Measurements from ENCODE around the gene KCNA10. TPM values are rescaled to one million over a fixed set of nuclear protein-coding genes. Genes with fewer than 3 reads are reported as not detected.

The KCNA10 gene
- total and polyA plus RNA-seq, 4 donors = not detected

DNA sequence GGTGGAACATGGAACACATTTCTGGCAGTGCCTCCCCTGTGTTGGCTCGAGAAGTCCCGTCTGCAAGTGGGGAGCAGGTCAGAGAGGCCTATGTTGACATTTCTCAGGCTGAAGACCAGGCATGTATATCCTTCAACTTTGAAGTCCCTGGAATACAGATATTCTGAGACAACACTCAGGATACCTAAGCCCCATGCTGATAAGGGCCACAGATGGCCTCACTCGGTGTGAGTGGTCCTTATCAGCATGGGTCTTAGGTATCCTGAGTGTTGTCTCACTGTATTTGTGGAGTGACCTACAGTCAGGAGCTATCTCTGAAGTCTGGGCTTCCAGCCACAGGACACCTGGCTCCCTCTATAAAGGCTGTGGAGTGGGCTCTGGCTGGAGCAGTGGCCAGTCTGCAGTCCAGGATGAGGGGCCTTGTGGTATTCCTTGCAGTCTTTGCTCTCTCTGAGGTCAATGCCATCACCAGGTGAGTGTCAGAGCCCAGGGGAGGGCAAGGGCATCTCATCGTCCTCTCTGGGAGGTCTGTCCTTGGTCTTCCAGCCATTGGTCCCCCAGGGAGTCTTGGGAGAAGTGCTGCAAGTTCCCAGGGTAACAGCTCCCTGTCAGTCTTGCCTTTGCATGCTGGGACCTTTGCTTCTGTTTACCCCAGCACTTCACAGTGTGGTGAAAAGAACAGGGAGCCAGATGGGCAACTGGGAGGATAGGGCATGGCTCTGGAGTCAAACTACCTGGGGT is 38.4 kb downstream of the KCNA10 start:
- no peaks in the 10 kb centered on the region for H3K36me3 ChIP-seq (ENCODE audit: control insufficient read depth in 1 of 2, insufficient read depth in 2 of 2, low read length in 1 of 2)
- intact Hi-C loops (cut with DNase I) = no loop called here
- no peak overlapping the region for H3K4me3 ChIP-seq (ENCODE audit: low read length in 2 of 2)
- H3K9me3 ChIP-seq (ENCODE audit: control insufficient read depth, low read length) = no peaks in the 10 kb centered on the region
- no peak overlapping the region for H3K27ac ChIP-seq (ENCODE audit: low read depth in 1 of 2, low read length in 2 of 2)
- H3K27me3 ChIP-seq (ENCODE audit: control insufficient read depth in 1 of 2, insufficient read depth in 2 of 2, low read length in 1 of 2) = no peaks in the 10 kb centered on the region
- WGBS, 2 donors = 70 to 73% methylated on average over 4 of the region's 4 CpGs
- no peaks in the 10 kb centered on the region for H3K4me1 ChIP-seq (ENCODE audit: control insufficient read depth in 1 of 2, insufficient read depth in 2 of 2, low read length in 2 of 2)
- no peak for DNase-seq
- ATAC-seq (ENCODE audit: low FRiP score) = no peak

DNA sequence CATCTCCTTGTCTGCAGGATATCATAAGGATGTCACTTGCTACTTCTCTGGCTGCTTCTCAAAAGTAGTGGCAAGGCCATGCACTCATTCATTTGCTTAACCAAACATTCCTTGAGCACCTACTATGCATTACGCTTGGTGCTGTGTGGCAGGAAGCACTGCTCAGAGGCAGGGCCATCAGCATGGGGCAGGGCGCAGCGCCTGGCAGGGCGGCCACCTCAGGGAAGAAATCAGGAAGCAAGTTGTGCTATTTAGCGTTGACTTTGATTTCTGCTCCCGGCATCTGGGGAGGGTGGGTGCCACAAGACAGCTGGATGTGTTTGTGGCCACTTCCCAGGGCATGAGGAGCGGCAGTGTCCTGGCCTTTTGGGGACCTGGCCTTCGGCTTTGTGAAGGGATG is 40.1 kb downstream of the KCNA10 start:
- H3K27me3 ChIP-seq (ENCODE audit: control insufficient read depth in 1 of 2, insufficient read depth in 2 of 2, low read length in 1 of 2) = no peaks in the 10 kb centered on the region
- ATAC-seq (ENCODE audit: low FRiP score) (no peak), DNase-seq (no peak)
- WGBS, 2 donors = 92 to 93% methylated on average over 8 of the region's 8 CpGs
- H3K4me3 ChIP-seq (ENCODE audit: low read length in 2 of 2) = no peak overlapping the region
- H3K9me3 ChIP-seq (ENCODE audit: control insufficient read depth, low read length) = no peaks in the 10 kb centered on the region
- H3K27ac ChIP-seq (ENCODE audit: low read depth in 1 of 2, low read length in 2 of 2) = no peak overlapping the region
- H3K36me3 ChIP-seq (ENCODE audit: control insufficient read depth in 1 of 2, insufficient read depth in 2 of 2, low read length in 1 of 2) = no peaks in the 10 kb centered on the region
- no peaks in the 10 kb centered on the region for H3K4me1 ChIP-seq (ENCODE audit: control insufficient read depth in 1 of 2, insufficient read depth in 2 of 2, low read length in 2 of 2)
- intact Hi-C loops (cut with DNase I) = no loop called here

DNA sequence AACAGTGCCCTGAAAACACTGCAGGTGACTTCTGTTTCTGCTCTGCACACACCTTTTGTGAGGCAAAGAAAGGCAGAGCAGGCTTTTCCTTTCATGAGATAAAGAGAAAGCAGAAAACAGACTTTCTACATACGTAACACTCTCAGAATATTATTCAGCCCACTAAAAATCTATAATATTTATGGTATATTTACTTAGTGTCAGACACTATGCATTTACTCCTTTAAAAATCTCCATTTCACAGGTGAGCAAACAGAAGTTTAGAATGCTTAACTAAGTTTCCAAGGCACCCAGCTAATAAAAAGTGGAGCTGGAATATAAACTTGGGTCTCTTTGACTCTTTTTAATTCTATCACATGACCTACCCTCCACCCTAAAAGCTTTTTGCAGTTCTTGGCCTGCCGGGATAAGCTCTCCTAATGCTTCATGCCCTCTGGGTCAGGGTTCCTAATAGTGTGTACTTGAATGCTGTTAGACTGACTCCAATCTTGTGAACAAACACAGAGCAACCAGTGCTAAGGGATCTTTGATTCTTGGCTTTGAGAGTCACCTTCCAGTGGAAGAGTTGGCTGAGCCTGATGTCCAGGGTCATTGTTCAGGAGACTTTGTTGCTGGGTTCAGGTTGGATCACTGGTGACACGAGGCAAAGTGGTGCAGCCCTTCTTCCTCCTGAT is 40.9 kb downstream of the KCNA10 start:
- H3K4me1 ChIP-seq (ENCODE audit: control insufficient read depth in 1 of 2, insufficient read depth in 2 of 2, low read length in 2 of 2) = no peaks in the 10 kb centered on the region
- H3K36me3 ChIP-seq (ENCODE audit: control insufficient read depth in 1 of 2, insufficient read depth in 2 of 2, low read length in 1 of 2) = no peaks in the 10 kb centered on the region
- intact Hi-C loops (cut with DNase I) = no loop called here
- H3K27ac ChIP-seq (ENCODE audit: low read depth in 1 of 2, low read length in 2 of 2) = no peak overlapping the region
- H3K4me3 ChIP-seq (ENCODE audit: low read length in 2 of 2) = no peak overlapping the region
- no peaks in the 10 kb centered on the region for H3K27me3 ChIP-seq (ENCODE audit: control insufficient read depth in 1 of 2, insufficient read depth in 2 of 2, low read length in 1 of 2)
- DNase-seq = no peak
- WGBS, 2 donors = 91 to 95% methylated on average over 3 of the region's 3 CpGs
- no peak for ATAC-seq (ENCODE audit: low FRiP score)
- H3K9me3 ChIP-seq (ENCODE audit: control insufficient read depth, low read length) = no peaks in the 10 kb centered on the region

DNA sequence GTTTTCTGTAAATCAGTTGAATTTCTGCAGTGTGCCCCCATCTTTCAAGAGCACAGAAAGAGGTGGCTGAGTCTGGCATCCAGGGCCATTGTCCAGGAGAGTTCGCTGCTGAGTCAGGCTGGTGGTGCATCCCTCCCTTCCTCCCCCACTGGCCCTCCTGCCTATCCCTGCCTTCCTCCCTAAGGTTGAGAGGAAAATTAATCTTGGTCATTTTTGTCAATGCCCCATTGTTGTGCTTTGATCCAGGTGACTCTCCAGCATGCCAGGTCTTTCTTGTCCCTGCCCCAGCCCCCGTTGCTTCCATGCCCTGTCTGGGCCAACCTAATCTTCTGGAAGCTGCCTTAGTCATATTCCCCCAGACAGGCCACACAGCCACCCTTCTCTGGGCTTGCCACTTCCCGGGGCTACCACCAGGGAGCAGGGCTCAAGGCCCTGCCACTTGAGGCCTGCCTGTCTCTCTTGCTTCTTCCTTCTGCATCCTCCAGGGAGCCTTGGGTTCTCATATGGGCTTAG is 41.5 kb downstream of the KCNA10 start:
- 80 to 81% methylated on average over 3 of the region's 3 CpGs for WGBS, 2 donors
- intact Hi-C loops (cut with DNase I) = no loop called here
- Histone ChIP-seq H3K9me3 (ENCODE audit: control insufficient read depth, low read length) (no peaks in the 10 kb centered on the region), H3K27me3 (ENCODE audit: control insufficient read depth in 1 of 2, insufficient read depth in 2 of 2, low read length in 1 of 2) (no peaks in the 10 kb centered on the region), H3K4me1 (ENCODE audit: control insufficient read depth in 1 of 2, insufficient read depth in 2 of 2, low read length in 2 of 2) (no peaks in the 10 kb centered on the region), H3K36me3 (ENCODE audit: control insufficient read depth in 1 of 2, insufficient read depth in 2 of 2, low read length in 1 of 2) (no peaks in the 10 kb centered on the region), H3K4me3 (ENCODE audit: low read length in 2 of 2) (no peak overlapping the region), H3K27ac (ENCODE audit: low read depth in 1 of 2, low read length in 2 of 2) (no peak overlapping the region)
- ATAC-seq (ENCODE audit: low FRiP score) (no peak), DNase-seq (no peak)

DNA sequence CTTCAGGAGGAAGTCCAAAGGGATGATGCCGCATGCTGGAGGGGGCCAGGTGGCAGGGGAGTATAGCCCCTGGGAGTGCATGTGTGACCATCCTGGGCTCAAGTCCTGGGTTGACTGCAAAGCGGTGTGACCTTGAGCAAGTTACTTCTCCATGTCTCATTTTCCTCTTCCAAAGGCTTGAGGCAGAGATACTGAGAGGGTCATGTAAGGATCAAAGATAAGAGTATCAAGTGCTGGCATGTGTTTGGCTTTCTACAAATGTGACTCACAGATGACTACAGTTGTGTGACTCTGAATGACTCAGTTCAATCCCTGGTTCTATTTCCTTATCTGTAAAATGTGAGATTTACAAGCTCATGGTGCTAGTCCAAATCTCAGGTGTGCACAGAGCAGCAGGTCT is 41.9 kb downstream of the KCNA10 start:
- H3K4me3 ChIP-seq (ENCODE audit: low read length in 2 of 2) = no peak overlapping the region
- H3K9me3 ChIP-seq (ENCODE audit: control insufficient read depth, low read length) = no peaks in the 10 kb centered on the region
- ATAC-seq (ENCODE audit: low FRiP score) = no peak
- DNase-seq = peak in 1 of 2 donors; percentile 57
- intact Hi-C loops (cut with DNase I) = no loop called here
- no peak overlapping the region for H3K27ac ChIP-seq (ENCODE audit: low read depth in 1 of 2, low read length in 2 of 2)
- no peaks in the 10 kb centered on the region for H3K36me3 ChIP-seq (ENCODE audit: control insufficient read depth in 1 of 2, insufficient read depth in 2 of 2, low read length in 1 of 2)
- H3K4me1 ChIP-seq (ENCODE audit: control insufficient read depth in 1 of 2, insufficient read depth in 2 of 2, low read length in 2 of 2) = no peaks in the 10 kb centered on the region
- WGBS, 2 donors = 85% methylated on average over 2 of the region's 2 CpGs
- H3K27me3 ChIP-seq (ENCODE audit: control insufficient read depth in 1 of 2, insufficient read depth in 2 of 2, low read length in 1 of 2) = no peaks in the 10 kb centered on the region

DNA sequence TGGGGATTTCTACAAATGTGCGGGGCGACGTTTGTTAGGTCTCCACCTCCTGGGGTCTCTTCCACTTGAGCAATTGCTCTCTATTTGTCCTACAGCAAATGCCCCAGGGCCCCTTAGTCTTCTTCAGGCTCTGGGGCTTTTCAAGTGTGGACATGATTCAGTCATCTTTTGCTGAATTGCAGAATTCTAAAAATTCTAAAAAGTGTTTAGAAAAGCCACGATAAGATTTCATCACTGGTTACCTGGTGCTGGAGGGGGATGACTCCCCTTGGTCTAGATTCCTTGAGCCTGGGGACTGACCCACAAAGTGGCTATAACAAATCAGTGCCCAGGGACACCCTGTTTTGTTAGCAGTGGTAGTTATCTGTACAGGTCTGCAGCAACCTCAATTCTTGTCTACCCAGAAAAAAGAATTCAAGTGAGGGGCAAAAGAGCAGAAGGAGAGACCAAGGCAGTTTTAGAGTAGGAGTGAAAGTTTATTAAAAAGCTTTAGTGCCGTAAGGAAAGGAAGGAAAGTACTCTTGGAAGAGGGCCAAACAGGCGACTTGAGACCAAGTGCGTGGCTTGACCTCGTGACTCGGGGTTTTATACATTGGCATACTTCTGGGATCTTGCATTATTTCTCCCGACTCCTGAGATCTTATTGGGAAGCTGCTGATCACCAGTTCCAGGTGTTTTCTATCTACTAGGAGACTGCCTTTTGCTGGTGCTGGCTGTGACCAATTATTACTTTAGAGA is 42.8 kb downstream of the KCNA10 start:
- Histone ChIP-seq H3K4me3 (ENCODE audit: low read length in 2 of 2) (no peak overlapping the region), H3K36me3 (ENCODE audit: control insufficient read depth in 1 of 2, insufficient read depth in 2 of 2, low read length in 1 of 2) (no peaks in the 10 kb centered on the region), H3K27ac (ENCODE audit: low read depth in 1 of 2, low read length in 2 of 2) (no peak overlapping the region), H3K9me3 (ENCODE audit: control insufficient read depth, low read length) (no peaks in the 10 kb centered on the region), H3K4me1 (ENCODE audit: control insufficient read depth in 1 of 2, insufficient read depth in 2 of 2, low read length in 2 of 2) (no peaks in the 10 kb centered on the region), H3K27me3 (ENCODE audit: control insufficient read depth in 1 of 2, insufficient read depth in 2 of 2, low read length in 1 of 2) (no peaks in the 10 kb centered on the region)
- intact Hi-C loops (cut with DNase I) = no loop called here
- DNase-seq = peak; percentile 30 to 33
- 63 to 69% methylated on average over 10 of the region's 10 CpGs for WGBS, 2 donors
- ATAC-seq (ENCODE audit: low FRiP score) = no peak

DNA sequence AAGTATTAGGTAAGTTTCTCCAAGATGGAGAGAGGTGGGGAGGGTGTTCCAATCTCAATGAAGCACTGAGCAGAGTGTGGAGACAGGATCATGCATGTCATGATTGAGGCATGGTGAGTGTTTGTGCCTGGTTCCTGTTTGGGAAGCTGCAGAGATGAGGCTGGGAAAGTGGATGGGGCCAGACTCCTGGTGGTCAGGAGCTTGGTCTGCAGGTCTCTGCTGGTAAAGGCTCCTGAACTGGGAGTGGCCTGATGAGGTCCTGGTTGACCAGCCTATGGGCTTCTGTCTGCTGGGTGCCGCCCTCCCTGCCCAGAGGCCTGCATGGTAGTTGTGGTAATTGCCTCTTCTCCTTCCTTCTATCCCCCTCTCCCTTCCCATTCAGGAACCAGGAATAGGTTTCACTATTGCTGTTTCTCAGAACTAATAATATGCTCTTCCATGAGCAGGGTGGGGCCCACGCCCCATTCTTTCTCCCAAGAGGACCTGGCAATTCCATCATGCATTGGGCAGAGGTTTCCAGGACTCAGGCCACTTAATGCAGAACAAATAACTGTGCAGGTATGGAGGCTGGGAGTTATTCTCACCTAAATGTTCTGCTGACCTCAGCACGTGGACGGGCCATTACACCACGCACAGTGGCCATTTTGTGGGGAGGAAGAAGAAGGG is 43.5 kb downstream of the KCNA10 start:
- Histone ChIP-seq H3K4me3 (ENCODE audit: low read length in 2 of 2) (no peak overlapping the region), H3K36me3 (ENCODE audit: control insufficient read depth in 1 of 2, insufficient read depth in 2 of 2, low read length in 1 of 2) (no peaks in the 10 kb centered on the region), H3K27ac (ENCODE audit: low read depth in 1 of 2, low read length in 2 of 2) (no peak overlapping the region), H3K9me3 (ENCODE audit: control insufficient read depth, low read length) (no peaks in the 10 kb centered on the region), H3K27me3 (ENCODE audit: control insufficient read depth in 1 of 2, insufficient read depth in 2 of 2, low read length in 1 of 2) (no peaks in the 10 kb centered on the region), H3K4me1 (ENCODE audit: control insufficient read depth in 1 of 2, insufficient read depth in 2 of 2, low read length in 2 of 2) (no peaks in the 10 kb centered on the region)
- ATAC-seq (ENCODE audit: low FRiP score) (no peak), DNase-seq (peak; percentile 20 to 43)
- intact Hi-C loops (cut with DNase I) = no loop called here
- WGBS, 2 donors = 94% methylated on average over 5 of the region's 5 CpGs

DNA sequence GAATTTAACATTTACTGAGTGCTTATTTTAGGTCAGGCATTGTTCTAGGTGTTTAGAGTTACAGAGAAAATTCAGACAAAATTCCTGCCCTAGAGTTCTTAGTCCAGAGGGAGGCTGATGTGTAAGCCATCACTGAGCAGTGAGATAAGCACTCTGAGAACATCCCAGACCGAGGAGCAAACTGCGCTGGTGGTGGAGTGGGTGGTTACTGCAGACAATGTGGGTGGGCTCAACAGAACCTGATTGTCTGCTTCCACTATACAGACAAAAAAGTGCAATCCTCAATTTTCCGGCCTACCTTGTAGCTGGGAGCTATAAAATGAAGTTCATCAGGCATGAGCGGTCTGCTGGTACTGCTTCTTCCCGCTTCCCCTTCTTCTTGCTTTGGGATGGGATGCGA is 44.5 kb downstream of the KCNA10 start:
- H3K27ac ChIP-seq (ENCODE audit: low read depth in 1 of 2, low read length in 2 of 2) = no peak overlapping the region
- no peaks in the 10 kb centered on the region for H3K4me1 ChIP-seq (ENCODE audit: control insufficient read depth in 1 of 2, insufficient read depth in 2 of 2, low read length in 2 of 2)
- no peaks in the 10 kb centered on the region for H3K36me3 ChIP-seq (ENCODE audit: control insufficient read depth in 1 of 2, insufficient read depth in 2 of 2, low read length in 1 of 2)
- no peak overlapping the region for H3K4me3 ChIP-seq (ENCODE audit: low read length in 2 of 2)
- peak in 1 of 2 donors; percentile 15 for DNase-seq
- ATAC-seq (ENCODE audit: low FRiP score) = no peak
- WGBS, 2 donors = 97 to 98% methylated on average over 6 of the region's 6 CpGs
- intact Hi-C loops (cut with DNase I) = no loop called here
- no peaks in the 10 kb centered on the region for H3K27me3 ChIP-seq (ENCODE audit: control insufficient read depth in 1 of 2, insufficient read depth in 2 of 2, low read length in 1 of 2)
- no peaks in the 10 kb centered on the region for H3K9me3 ChIP-seq (ENCODE audit: control insufficient read depth, low read length)

All from aorta (tissue), 5 donors.